HCT116 (cell line): Measurements from ENCODE around the gene MAMSTR. TPM values are rescaled to one million over a fixed set of nuclear protein-coding genes. Genes with fewer than 3 reads are reported as not detected.

ENCODE experiments used
- ATAC-seq: fragments of 200-7000 bp; cut with Tn5 transposase; 2 replicates; pipeline ENCODE4 v1.9.1; 2020; ENCODE audit warnings: mild to moderate bottlenecking, moderate library complexity
- BruUV-seq: library from RNA; stranded (reverse); fragments of 400-500 nt; replicated peaks from 2 replicates; lab custom pipeline; 2021; lab: Mats Ljungman, UMichigan
- CTCF ChIA-PET: fragments of 300-600 bp; sonication (Branson Sonifier 250); formaldehyde crosslinking; loops from one replicate; lab custom pipeline; 2021; ENCODE audit warnings: antibody characterized with exemption; lab: Charles Lee
- POLR2A ChIA-PET: fragments of 300-600, 350-600 bp; sonication (Branson Sonifier 250); formaldehyde crosslinking; loops from one replicate; lab custom pipeline; 2021; ENCODE audit warnings: antibody characterized with exemption; lab: Charles Lee
- RAD21 ChIA-PET, 2 experiments: fragments of 300-600 bp; sonication (Branson Sonifier 250); formaldehyde crosslinking; loops; one replicate each; lab custom pipeline; 2023; ENCODE audit warnings: low total read pairs in 2 of 2; ENCODE audit not compliant: uncharacterized antibody in 2 of 2, unreplicated experiment in 2 of 2, low non-redundant PET in 1 of 2; lab: Charles Lee
- DNase-seq: peaks from one replicate; pipeline ENCODE4 v3.0.0-alpha.2; 2010; ENCODE audit warnings: low read depth, low spot score
- H2AFZ ChIP-seq: fragments of 200-600 bp; shearing (Covaris generic), sonication (generic); 2 replicates; pipeline ENCODE4 v1.6.1; 2017; ENCODE audit warnings: low read depth, mixed run types, mixed read lengths, antibody characterized with exemption, low read length; ENCODE audit not compliant: poor library complexity, severe bottlenecking
- H3K27ac ChIP-seq: 2 replicates; pipeline ENCODE4 v1.5.1; 2012; ENCODE audit warnings: low read depth, low read length
- H3K27me3 ChIP-seq: fragments of 200-600 bp; sonication (generic); 2 replicates; pipeline ENCODE4 v1.6.1; 2016; ENCODE audit warnings: mixed run types, low read length, mixed read lengths; ENCODE audit not compliant: insufficient read depth
- H3K36me3 ChIP-seq, 2 experiments: fragments of 200-500 bp in 1 of 2; fragments of 200-600 bp in 1 of 2; sonication (Bioruptor generic) in 1 of 2; sonication (generic) in 1 of 2; 2 replicates each; pipeline versions ENCODE4 v1.5.1 to v1.6.1; 2014 to 2016; ENCODE audit warnings: low read length in 2 of 2, inconsistent platforms in 1 of 2, mixed read lengths in 1 of 2, mixed run types in 1 of 2; ENCODE audit not compliant: insufficient read depth in 2 of 2, control insufficient read depth in 1 of 2
- H3K4me1 ChIP-seq, 2 experiments: fragments of 200-600 bp in 1 of 2; sonication (generic) in 1 of 2; 2 replicates each; pipeline versions ENCODE4 v1.5.1 to v1.6.1; 2012 to 2017; ENCODE audit warnings: low read length in 2 of 2, inconsistent platforms in 1 of 2, mild to moderate bottlenecking in 1 of 2, mixed read lengths in 1 of 2, mixed run types in 1 of 2, moderate library complexity in 1 of 2; ENCODE audit not compliant: insufficient read depth in 2 of 2, control insufficient read depth in 1 of 2
- H3K4me2 ChIP-seq: fragments of 200-600 bp; sonication (generic); 2 replicates; pipeline ENCODE4 v1.6.1; 2017; ENCODE audit warnings: mixed run types, low read length, mixed read lengths
- H3K4me3 ChIP-seq, 2 experiments: fragments of 200-600 bp in 1 of 2; sonication (generic) in 1 of 2; replicated peaks in 1 of 2; 2 replicates each; pipeline ENCODE4 v1.5.1; 2011 to 2016; ENCODE audit warnings: low read length in 2 of 2, control low read depth in 1 of 2, low read depth in 1 of 2, mild to moderate bottlenecking in 1 of 2, mixed read lengths in 1 of 2, mixed run types in 1 of 2
- H3K79me2 ChIP-seq: fragments of 200-600 bp; sonication (generic); 2 replicates; pipeline ENCODE4 v1.6.1; 2017; ENCODE audit warnings: mild to moderate bottlenecking, mixed run types, low read length, moderate library complexity, mixed read lengths; ENCODE audit not compliant: insufficient read depth
- H3K9ac ChIP-seq: fragments of 200-600 bp; sonication (generic); 2 replicates; pipeline ENCODE4 v1.6.1; 2016; ENCODE audit warnings: low read length, mixed read lengths
- H3K9me2 ChIP-seq: fragments of 200-600 bp; sonication (generic), shearing (Covaris generic); 2 replicates; pipeline ENCODE4 v1.6.1; 2017; ENCODE audit warnings: mixed run types, mild to moderate bottlenecking, moderate library complexity; ENCODE audit not compliant: insufficient read depth
- H3K9me3 ChIP-seq, 2 experiments: fragments of 200-500 bp in 1 of 2; fragments of 200-600 bp in 1 of 2; sonication (Bioruptor generic) in 1 of 2; sonication (generic) in 1 of 2; 2 replicates each; pipeline ENCODE4 v1.6.1; 2014 to 2017; ENCODE audit warnings: low read length in 2 of 2, mixed read lengths in 2 of 2, inconsistent platforms in 1 of 2, low read depth in 1 of 2, mild to moderate bottlenecking in 1 of 2, mixed run types in 1 of 2, moderate library complexity in 1 of 2; ENCODE audit not compliant: control insufficient read depth in 1 of 2, insufficient read depth in 1 of 2
- H4K20me1 ChIP-seq: fragments of 200-600 bp; sonication (generic), shearing (Covaris generic); 2 replicates; pipeline ENCODE4 v1.6.1; 2017; ENCODE audit warnings: mixed run types, mild to moderate bottlenecking, moderate library complexity; ENCODE audit not compliant: insufficient read depth
- CBX3 ChIP-seq: IDR thresholded peaks from 2 replicates; pipeline ENCODE4 v1.6.1; 2012; ENCODE audit warnings: low read depth
- CEBPB ChIP-seq: IDR thresholded peaks from 2 replicates; pipeline ENCODE4 v1.6.1; 2012; ENCODE audit warnings: low read depth
- CTCF ChIP-seq, 3 experiments: fragments of 200-600 bp in 1 of 3; sonication (generic) in 1 of 3; IDR thresholded peaks in 2 of 3; conservative IDR thresholded peaks in 1 of 3; 2 replicates each; pipeline ENCODE4 v1.5.1; 2012 to 2017; ENCODE audit warnings: low read depth in 2 of 3, low read length in 2 of 3, antibody characterized with exemption in 1 of 3, borderline replicate concordance in 1 of 3, control low read depth in 1 of 3, mild to moderate bottlenecking in 1 of 3, mixed read lengths in 1 of 3, mixed run types in 1 of 3, moderate library complexity in 1 of 3; ENCODE audit not compliant: insufficient read depth in 1 of 3
- EGR1 ChIP-seq: IDR thresholded peaks from 2 replicates; pipeline ENCODE4 v1.6.1; 2012; ENCODE audit warnings: low read depth
- ELF1 ChIP-seq: IDR thresholded peaks from 2 replicates; pipeline ENCODE4 v1.6.1; 2012; ENCODE audit warnings: low read depth, borderline replicate concordance
- EZH2 ChIP-seq: fragments of 200-600 bp; sonication (generic); IDR thresholded peaks from 2 replicates; pipeline ENCODE4 v1.6.1; 2017; ENCODE audit warnings: antibody characterized with exemption, mixed run types
- FOSL1 ChIP-seq: IDR thresholded peaks from 2 replicates; pipeline ENCODE4 v1.6.1; 2012; ENCODE audit warnings: low read depth
- JUND ChIP-seq: IDR thresholded peaks from 2 replicates; pipeline ENCODE4 v1.6.1; 2012
- POLR2A ChIP-seq: IDR thresholded peaks from 2 replicates; pipeline ENCODE4 v1.7.0; 2011; ENCODE audit warnings: borderline replicate concordance; ENCODE audit not compliant: insufficient read depth, insufficient read length; ENCODE audit errors: extremely low read depth
- RAD21 ChIP-seq: IDR thresholded peaks from 2 replicates; pipeline ENCODE4 v1.6.1; 2012; ENCODE audit warnings: low read depth, mild to moderate bottlenecking
- SP1 ChIP-seq: IDR thresholded peaks from 2 replicates; pipeline ENCODE4 v1.6.1; 2012; ENCODE audit warnings: low read depth
- SRF ChIP-seq: IDR thresholded peaks from 2 replicates; pipeline ENCODE4 v1.6.1; 2012; ENCODE audit warnings: low read depth
- TCF7L2 ChIP-seq: IDR thresholded peaks from 2 replicates; pipeline ENCODE4 v1.7.0; 2011; ENCODE audit warnings: borderline replicate concordance, inconsistent platforms; ENCODE audit not compliant: insufficient read depth, insufficient read length; ENCODE audit errors: extremely low read depth
- YY1 ChIP-seq: IDR thresholded peaks from 2 replicates; pipeline ENCODE4 v1.6.1; 2011; ENCODE audit warnings: low read length, low read depth, moderate library complexity, mild to moderate bottlenecking; ENCODE audit not compliant: insufficient replicate concordance; ENCODE audit errors: extremely low read depth
- ZFX ChIP-seq: fragments of 450-650 bp; IDR thresholded peaks from 2 replicates; pipeline ENCODE4 v1.6.1; 2017
- intact Hi-C: fragments of 100-400 bp; cut with micrococcal nuclease; formaldehyde crosslinking; loops from 2 replicates; pipeline ENCODE4 v1.10.0; 2022
- total RNA-seq: library from RNA; stranded (reverse); gene quantifications from one replicate; pipeline ENCODE4 v1.2.1, GENCODE V29; 2021; ENCODE audit not compliant: unreplicated experiment
- TF ChIP-seq, protein P1 (sequence below): IDR thresholded peaks from 2 replicates; pipeline ENCODE4 v1.6.1; 2011; ENCODE audit warnings: mild to moderate bottlenecking, low read length, moderate library complexity; ENCODE audit not compliant: insufficient replicate concordance; ENCODE audit errors: extremely low read depth

MAMSTR gene
- total RNA-seq, 1 experiment from 2014 or later: 1.3 TPM

- ChIA-PET CTCF (no interaction called here), RAD21 (interaction anchor here in 1 of 2 experiments (1.2 kb wide), 1 partner anchor 94 kb away, joined by 3 read pairs; the partner anchor contains the start of gene CA11), POLR2A (no interaction called here)
- DNase-seq (no peak), ATAC-seq (no peak)
- H3K4me3 ChIP-seq: no peak within 1 kb of the TSS
- H2AFZ ChIP-seq: no peak within 1 kb of the TSS
- no TSS peak for BruUV-seq
- no peaks in the 10 kb centered on the region for H3K27me3 ChIP-seq
- peak within 1 kb of the TSS; percentile 51; the same call in 1 of the 2 replicates for H3K27ac ChIP-seq
- TF ChIP-seq CEBPB: no peak
- TF ChIP-seq TCF7L2: no peak
- no peak for TF ChIP-seq EGR1
- no peak for TF ChIP-seq SP1
- TF ChIP-seq CBX3: no peak
- TF ChIP-seq CTCF (IDR thresholded peaks at IDR 0.05 in 2 of 3, conservative IDR thresholded peaks at IDR 0.05 in 1 of 3; ENCODE audit: borderline replicate concordance in 1 of 3, insufficient read depth in 1 of 3, low read depth in 2 of 3, low read length in 2 of 3): no peak
- no peak for TF ChIP-seq JUND
- TF ChIP-seq RAD21: no peak
- no peak for TF ChIP-seq FOSL1
- TF ChIP-seq EZH2: no peak
- TF ChIP-seq POLR2A: no peak
- no peak for TF ChIP-seq YY1
- TF ChIP-seq, protein P1, sequence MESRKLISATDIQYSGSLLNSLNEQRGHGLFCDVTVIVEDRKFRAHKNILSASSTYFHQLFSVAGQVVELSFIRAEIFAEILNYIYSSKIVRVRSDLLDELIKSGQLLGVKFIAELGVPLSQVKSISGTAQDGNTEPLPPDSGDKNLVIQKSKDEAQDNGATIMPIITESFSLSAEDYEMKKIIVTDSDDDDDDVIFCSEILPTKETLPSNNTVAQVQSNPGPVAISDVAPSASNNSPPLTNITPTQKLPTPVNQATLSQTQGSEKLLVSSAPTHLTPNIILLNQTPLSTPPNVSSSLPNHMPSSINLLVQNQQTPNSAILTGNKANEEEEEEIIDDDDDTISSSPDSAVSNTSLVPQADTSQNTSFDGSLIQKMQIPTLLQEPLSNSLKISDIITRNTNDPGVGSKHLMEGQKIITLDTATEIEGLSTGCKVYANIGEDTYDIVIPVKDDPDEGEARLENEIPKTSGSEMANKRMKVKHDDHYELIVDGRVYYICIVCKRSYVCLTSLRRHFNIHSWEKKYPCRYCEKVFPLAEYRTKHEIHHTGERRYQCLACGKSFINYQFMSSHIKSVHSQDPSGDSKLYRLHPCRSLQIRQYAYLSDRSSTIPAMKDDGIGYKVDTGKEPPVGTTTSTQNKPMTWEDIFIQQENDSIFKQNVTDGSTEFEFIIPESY: no peak
- no peak for TF ChIP-seq ZFX
- TF ChIP-seq SRF: no peak
- no peak for TF ChIP-seq ELF1
- intact Hi-C loops: no loop called here
- H3K9me3 ChIP-seq: no peaks in the 10 kb centered on the region
- no peaks in the 10 kb centered on the region for H4K20me1 ChIP-seq
- no peaks in the 10 kb centered on the region for H3K36me3 ChIP-seq
- H3K79me2 ChIP-seq: no peaks in the 10 kb centered on the region
- H3K4me1 ChIP-seq: peaks cover 25 to 40% of the 10 kb centered on the region in 2 experiments
- peak within 1 kb of the TSS; percentile 42 for H3K4me2 ChIP-seq
- H3K9ac ChIP-seq: no peak within 1 kb of the TSS
- no peaks in the 10 kb centered on the region for H3K9me2 ChIP-seq
Observed at GRCh38 chr19:48740164-48740972, 20.8 kb upstream of the MAMSTR start, which contains the start of gene RASIP1. TSS of gene RASIP1 (minus strand) at chr19:48740610. CDS start at chr19:48740282, 328 bp downstream.
